T-helper 2 cell treated with Interferon-gamma antibody and Interleukin-4, amounts not matched to agents 5 μg/mL and 100 μg/mL, for 36 hours (primary cell): ENCODE measurements around the gene ZNF587.
"Not testable (repeated sequence)": the region's sequence is repeated elsewhere in the genome, so short reads cannot be mapped to it uniquely, and the experiment has no call there.

Source experiments
- DNase-seq: peaks from one replicate; pipeline ENCODE4 v3.0.0; 2021; ENCODE audit warnings: low spot score
- H3K27ac Mint-ChIP-seq: one replicate; pipeline ENCODE4 v1.8.0; 2021; ENCODE audit warnings: mild to moderate bottlenecking, mixed read lengths
- H3K27me3 Mint-ChIP-seq: one replicate; pipeline ENCODE4 v1.8.0; 2021; ENCODE audit warnings: low read depth, mixed read lengths
- H3K36me3 Mint-ChIP-seq: one replicate; pipeline ENCODE4 v1.8.0; 2021; ENCODE audit warnings: low read depth, mixed read lengths
- H3K4me1 Mint-ChIP-seq: one replicate; pipeline ENCODE4 v1.8.0; 2021; ENCODE audit warnings: low read depth, mixed read lengths
- H3K4me3 Mint-ChIP-seq: one replicate; pipeline ENCODE4 v1.8.0; 2022; ENCODE audit warnings: mild to moderate bottlenecking, moderate library complexity, mixed read lengths
- H3K9me3 Mint-ChIP-seq: one replicate; pipeline ENCODE4 v1.8.0; 2021; ENCODE audit warnings: mixed read lengths

ZNF587 gene

DNA sequence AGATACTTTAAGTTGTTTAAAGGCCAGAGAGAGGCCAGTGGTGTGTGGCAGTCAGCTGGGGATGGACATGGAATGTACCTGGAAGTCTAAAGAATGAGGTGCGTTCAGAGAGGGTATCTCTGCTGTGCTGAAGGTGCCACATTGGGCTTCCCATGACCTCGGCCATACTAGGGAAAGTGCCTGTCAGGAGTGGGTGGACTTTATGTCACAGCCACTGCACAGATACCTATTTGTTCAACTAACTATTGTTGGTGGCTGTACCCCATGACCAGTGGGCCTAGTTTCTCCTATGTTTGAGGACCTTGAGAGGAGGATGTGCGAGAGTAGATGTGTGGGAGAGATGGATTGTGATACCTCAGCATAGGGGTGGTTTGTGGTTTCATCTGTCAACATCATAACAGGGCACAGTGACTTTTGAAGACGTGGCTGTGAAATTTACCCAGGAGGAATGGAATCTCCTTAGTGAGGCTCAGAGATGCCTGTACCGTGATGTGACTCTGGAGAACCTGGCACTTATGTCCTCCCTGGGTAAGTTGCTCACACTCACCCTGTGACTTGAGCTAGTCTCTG, 11.0 kb upstream of the ZNF587 start:
- Mint-ChIP-seq H3K36me3 (peaks cover 48% of the 10 kb centered on the region), H3K27ac (peak overlapping the region; percentile 69)
- not testable (repeated sequence) for H3K4me1 Mint-ChIP-seq, H3K9me3 Mint-ChIP-seq, H3K27me3 Mint-ChIP-seq, DNase-seq, H3K4me3 Mint-ChIP-seq

DNA sequence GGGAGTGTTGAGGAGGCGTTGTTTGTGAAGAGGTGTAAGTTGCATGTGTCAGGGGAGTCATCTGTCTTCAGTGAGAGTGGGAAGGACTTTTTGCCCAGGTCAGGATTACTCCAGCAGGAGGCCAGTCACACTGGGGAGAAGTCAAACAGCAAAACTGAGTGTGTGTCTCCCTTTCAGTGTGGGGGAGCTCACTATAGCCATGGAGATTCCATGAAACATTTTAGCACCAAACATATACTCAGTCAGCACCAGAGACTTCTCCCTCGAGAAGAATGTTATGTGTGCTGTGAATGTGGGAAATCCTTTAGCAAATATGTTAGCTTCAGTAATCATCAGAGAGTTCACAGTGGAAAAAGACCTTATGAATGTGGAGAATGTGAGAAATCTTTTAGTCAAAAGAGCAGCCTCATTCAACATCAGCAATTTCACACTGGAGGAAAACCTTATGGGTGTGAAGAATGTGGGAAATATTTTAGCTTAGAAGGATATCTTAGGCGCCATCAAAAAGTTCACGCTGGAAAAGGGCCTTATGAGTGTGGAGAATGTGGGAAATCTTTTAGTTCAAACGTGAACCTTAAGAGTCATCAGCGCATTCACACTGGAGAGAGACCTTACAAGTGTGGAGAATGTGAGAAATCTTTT, 8.4 kb upstream of the ZNF587 start:
- Mint-ChIP-seq H3K36me3 (peaks cover 65% of the 10 kb centered on the region), H3K9me3 (no peaks in the 10 kb centered on the region), H3K4me3 (no peak overlapping the region), H3K27ac (no peak overlapping the region), H3K4me1 (peaks cover 9% of the 10 kb centered on the region), H3K27me3 (no peaks in the 10 kb centered on the region)
- no peak for DNase-seq

DNA sequence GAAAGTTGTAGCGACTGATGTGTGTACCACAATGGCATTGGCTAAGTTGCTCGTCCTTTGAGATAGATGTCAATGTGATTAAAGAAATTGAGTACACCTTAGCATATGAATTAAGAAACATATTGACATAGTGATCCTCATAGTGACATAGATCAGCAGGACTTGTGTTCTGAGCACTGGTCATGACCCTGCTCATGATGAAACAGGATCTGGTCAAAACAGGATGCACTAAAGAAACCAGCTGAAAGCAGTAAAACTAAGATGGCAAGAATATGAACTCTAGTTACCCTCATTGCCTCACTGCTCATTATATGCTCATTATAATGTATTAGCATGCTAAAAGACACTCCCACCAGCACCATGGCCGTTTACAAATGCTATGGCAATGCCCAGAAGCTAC, 2.5 kb upstream of the ZNF587 start:
- H3K36me3 Mint-ChIP-seq = peaks cover 57% of the 10 kb centered on the region
- H3K27ac Mint-ChIP-seq = not testable (repeated sequence)

DNA sequence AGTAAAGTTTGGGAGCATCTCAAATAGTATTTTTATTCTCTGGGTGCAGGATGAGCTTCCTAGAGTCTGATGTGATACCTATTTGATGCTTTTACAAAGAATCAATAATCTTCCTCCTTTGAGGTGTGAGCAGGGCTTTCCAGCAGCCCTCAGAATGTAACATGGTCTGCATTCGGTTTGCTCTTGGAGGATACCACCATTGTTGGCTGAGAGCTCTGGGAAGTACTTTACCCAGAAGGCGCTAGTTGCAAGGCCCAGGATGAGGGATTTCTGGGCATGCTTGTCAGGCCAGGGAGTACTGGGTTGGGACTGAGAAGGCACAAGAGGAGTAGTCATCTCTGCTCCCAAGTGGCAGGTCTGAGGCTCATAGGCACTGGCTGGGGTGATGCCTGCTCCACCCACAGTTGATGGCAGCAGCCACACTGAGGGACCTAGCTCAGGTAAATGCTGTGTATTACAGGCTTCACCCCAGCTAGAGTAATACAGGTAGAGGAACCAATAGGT, 445 bp upstream of the ZNF587 start:
- Mint-ChIP-seq H3K4me3 (peak overlapping the region; percentile 96), H3K4me1 (peaks cover 10% of the 10 kb centered on the region), H3K9me3 (peaks cover 16% of the 10 kb centered on the region), H3K27ac (peak overlapping the region; percentile 95), H3K36me3 (peaks cover 57% of the 10 kb centered on the region)
- not testable (repeated sequence) for DNase-seq, H3K27me3 Mint-ChIP-seq

More for the DNA sequence above, 2.5 kb upstream of the ZNF587 start:
- H3K4me3 Mint-ChIP-seq, H3K27me3 Mint-ChIP-seq, H3K9me3 Mint-ChIP-seq, DNase-seq: not testable (repeated sequence)
- peaks cover 10% of the 10 kb centered on the region for H3K4me1 Mint-ChIP-seq

DNA sequence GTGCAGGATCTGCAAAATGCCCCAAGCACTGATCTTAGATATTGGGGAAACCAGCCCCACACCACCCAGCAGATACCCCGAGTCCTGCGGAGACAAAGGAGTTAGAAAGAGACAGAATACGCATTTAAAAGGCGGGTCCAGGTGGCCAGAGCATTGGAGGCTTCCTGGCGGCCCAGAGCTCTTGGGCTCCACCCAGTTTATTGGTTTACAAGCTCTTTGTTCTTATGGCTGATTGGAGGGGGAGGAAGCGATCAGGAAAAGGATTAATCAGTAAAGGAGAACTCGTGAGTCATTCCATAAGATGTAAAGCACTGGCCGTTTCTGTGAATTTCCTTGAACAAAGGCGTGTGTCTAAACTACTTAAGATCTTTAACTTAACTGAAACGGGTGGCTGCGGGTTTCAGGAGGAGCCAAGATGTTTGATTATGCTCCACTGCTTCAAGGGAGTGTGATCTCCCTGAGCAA, 926 bp downstream of the ZNF587 start:
- Mint-ChIP-seq H3K27me3 (no peaks in the 10 kb centered on the region), H3K36me3 (peaks cover 57% of the 10 kb centered on the region), H3K4me1 (peaks cover 10% of the 10 kb centered on the region), H3K9me3 (peaks cover 22% of the 10 kb centered on the region), H3K4me3 (peak overlapping the region; percentile 96), H3K27ac (peak overlapping the region; percentile 95)
- no peak for DNase-seq

DNA sequence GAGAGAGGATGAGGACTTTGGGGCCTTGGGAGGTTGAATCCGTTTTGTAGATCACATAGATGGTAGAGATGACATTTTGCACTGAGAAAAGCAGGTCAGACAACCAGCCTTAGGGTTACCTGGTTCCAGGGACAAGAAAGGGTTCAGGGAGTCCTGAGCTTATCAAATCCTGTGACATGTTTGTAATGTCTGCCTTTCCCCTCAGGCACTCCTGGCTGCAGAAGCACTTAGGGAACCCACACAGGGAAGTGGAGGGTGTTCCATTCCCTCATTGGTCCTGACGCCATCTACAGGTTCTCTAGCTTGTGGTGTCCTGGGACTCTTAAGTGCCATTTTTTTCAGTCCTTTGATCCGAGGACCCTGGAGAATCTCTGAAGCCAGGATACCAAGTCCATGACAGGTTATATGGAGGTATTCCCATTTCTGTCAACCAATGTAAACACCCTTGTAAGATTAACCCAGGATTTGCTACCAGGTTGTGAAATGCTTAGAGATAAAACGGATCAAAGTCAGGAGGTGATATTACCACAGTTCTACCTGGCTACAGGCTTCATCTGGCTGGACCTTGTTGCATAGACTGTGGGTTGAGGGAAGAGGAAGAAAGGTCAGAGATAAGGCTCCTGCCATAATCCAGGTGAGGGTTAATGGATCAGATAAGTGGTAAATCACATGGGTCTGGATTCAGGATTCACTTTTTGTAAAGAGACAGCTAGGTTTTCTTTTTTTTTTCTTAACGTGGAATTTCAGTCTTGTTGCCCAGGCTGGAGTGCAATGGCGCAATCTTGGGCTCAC, 2.3 kb downstream of the ZNF587 start:
- H3K4me3 Mint-ChIP-seq, H3K27me3 Mint-ChIP-seq, H3K27ac Mint-ChIP-seq, DNase-seq: not testable (repeated sequence)
- H3K4me1 Mint-ChIP-seq = peaks cover 10% of the 10 kb centered on the region
- H3K9me3 Mint-ChIP-seq = peaks cover 28% of the 10 kb centered on the region
- peaks cover 66% of the 10 kb centered on the region for H3K36me3 Mint-ChIP-seq

DNA sequence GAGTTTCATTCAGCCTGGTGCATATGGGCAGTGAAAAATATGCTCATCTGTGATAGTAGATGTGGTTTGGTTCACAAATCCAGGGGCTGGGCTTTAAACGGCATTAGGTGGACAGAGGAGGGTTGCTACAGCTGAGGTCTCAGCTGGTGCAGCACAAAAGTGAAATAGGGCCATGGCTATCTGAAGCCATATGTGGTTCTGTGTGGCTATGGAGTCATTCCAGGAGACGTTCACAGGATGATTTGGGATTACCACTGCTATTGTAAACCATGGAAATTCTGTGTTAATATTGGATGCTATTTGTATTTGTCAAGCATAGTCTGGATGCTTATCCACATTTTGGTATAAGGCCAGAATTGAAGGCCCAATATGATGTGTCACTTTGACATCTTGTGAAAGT, 4.5 kb downstream of the ZNF587 start:
- Mint-ChIP-seq H3K36me3 (peaks cover 79% of the 10 kb centered on the region), H3K4me1 (peaks cover 10% of the 10 kb centered on the region), H3K9me3 (peaks cover 33% of the 10 kb centered on the region)
- not testable (repeated sequence) for H3K27ac Mint-ChIP-seq, H3K27me3 Mint-ChIP-seq, DNase-seq, H3K4me3 Mint-ChIP-seq

DNA sequence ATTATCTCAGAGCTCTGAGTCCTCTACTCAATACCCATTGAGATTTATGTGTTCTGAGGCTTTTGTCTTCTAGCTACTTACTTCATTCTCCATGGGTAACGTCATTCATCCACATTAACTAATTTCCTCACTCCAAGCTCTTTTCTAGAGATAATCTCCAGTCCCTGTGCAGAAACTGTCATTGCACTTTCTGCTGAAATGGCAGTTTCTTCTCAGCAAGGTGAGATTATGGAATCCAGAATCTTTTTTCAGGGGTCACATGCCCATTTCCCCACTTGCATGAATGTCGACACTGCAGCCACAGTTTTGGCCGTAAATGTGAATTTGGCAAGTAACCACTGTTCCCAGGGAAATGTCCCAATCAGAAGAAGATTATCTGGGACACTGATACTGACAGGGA, 12.7 kb downstream of the ZNF587 start:
- not testable (repeated sequence) for H3K4me1 Mint-ChIP-seq, H3K4me3 Mint-ChIP-seq, DNase-seq, H3K27ac Mint-ChIP-seq, H3K27me3 Mint-ChIP-seq
- Mint-ChIP-seq H3K9me3 (peaks cover 53% of the 10 kb centered on the region), H3K36me3 (peaks cover 90% of the 10 kb centered on the region)

DNA sequence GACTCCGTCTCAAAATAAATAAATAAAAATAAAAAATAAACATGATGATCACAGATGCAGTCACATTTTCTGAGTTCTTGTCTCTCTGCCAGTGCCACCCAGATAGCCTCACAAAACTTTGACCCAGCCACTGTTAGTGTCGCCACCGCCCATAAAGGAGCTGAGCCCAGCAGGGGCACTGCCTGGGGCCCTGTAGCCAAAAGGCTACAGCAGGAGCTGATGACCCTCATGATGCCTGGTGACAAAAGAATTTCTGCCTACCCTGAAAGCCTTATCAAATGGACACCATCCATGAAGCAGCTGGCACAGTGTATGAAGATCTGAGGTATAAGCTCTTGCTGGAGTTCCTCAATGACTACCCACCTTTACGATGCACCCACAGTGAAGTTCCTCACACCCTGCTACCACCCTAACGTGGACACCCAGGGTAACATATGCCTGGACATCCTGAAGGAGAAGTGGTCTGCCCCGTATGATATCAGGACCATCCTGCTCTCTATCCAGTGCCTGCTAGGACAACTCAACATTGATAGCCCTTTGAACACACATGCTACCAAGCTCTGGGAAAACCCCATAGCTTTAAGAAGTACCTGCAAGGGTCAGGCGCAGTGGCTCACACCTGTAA, 18.3 kb downstream of the ZNF587 start:
- Mint-ChIP-seq H3K27ac (no peak overlapping the region), H3K9me3 (peaks cover 53% of the 10 kb centered on the region), H3K4me1 (no peaks in the 10 kb centered on the region), H3K36me3 (peaks cover 62% of the 10 kb centered on the region), H3K4me3 (no peak overlapping the region), H3K27me3 (no peaks in the 10 kb centered on the region)
- DNase-seq = no peak

DNA sequence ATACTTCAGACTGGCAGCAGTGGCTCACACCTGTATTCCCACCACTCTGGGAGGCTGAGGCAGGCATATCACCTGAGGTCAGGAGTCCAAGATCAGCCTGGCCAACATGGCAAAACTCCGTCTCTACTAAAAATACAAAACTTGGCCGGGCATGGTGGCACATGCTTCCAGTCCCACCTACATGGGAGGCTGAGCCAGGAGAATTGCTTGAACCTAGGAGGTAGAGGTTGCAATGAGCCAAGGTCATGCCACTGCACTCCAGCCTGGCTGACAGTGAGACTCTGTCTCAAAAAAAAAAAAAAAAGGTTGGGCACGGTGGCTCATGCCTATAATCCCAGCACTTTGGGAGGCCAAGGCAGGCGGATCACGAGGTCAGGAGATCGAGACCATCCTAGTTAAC, 20.0 kb downstream of the ZNF587 start:
- not testable (repeated sequence) for H3K4me1 Mint-ChIP-seq, DNase-seq, H3K27ac Mint-ChIP-seq, H3K4me3 Mint-ChIP-seq, H3K27me3 Mint-ChIP-seq
- H3K9me3 Mint-ChIP-seq = peaks cover 61% of the 10 kb centered on the region
- H3K36me3 Mint-ChIP-seq = peaks cover 62% of the 10 kb centered on the region

DNA sequence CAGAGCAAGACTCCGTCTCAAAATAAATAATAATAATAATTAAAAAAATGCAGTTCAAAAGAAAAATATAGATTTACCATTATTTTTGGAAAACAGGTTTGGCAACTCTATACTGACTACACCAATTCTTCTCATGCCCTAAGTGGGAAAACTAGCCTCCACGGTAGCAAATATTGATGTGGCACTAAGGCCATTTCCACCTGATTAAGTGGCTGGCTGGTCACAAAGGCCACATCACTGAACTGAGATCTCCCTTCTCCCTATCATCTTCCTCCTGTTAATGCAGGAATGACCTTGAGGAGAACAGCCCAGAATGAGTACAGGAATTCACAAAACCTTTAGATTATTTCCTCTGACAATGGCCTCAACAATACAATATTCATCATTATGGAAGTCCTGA, 20.6 kb downstream of the ZNF587 start:
- no peak for DNase-seq
- no peak overlapping the region for H3K4me3 Mint-ChIP-seq
- H3K36me3 Mint-ChIP-seq = peaks cover 59% of the 10 kb centered on the region
- no peak overlapping the region for H3K27ac Mint-ChIP-seq
- peaks cover 57% of the 10 kb centered on the region for H3K9me3 Mint-ChIP-seq
- no peaks in the 10 kb centered on the region for H3K27me3 Mint-ChIP-seq
- H3K4me1 Mint-ChIP-seq = no peaks in the 10 kb centered on the region

DNA sequence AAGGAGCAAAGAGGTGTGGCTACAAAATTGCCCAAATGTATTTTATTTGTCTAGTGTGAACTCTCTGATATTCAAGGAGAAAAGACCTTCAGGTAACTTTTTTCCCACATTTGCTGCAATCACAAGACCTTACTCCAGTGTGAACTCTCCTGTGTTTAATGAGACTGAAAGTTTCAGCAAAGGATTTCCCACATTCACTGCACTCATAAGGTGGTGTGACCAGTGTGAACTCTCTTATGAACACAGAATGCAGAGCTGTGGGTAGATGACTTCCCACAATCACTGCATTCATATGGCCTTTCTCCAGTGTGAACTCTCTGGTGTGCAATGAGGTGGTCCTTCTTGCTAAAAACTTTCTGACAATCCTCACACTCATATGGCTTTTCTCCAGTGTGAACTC, 22.8 kb downstream of the ZNF587 start:
- no peak overlapping the region for H3K27ac Mint-ChIP-seq
- no peak overlapping the region for H3K4me3 Mint-ChIP-seq
- H3K27me3 Mint-ChIP-seq = no peaks in the 10 kb centered on the region
- H3K4me1 Mint-ChIP-seq = no peaks in the 10 kb centered on the region
- peaks cover 63% of the 10 kb centered on the region for H3K9me3 Mint-ChIP-seq
- H3K36me3 Mint-ChIP-seq = peaks cover 58% of the 10 kb centered on the region
- DNase-seq = no peak

DNA sequence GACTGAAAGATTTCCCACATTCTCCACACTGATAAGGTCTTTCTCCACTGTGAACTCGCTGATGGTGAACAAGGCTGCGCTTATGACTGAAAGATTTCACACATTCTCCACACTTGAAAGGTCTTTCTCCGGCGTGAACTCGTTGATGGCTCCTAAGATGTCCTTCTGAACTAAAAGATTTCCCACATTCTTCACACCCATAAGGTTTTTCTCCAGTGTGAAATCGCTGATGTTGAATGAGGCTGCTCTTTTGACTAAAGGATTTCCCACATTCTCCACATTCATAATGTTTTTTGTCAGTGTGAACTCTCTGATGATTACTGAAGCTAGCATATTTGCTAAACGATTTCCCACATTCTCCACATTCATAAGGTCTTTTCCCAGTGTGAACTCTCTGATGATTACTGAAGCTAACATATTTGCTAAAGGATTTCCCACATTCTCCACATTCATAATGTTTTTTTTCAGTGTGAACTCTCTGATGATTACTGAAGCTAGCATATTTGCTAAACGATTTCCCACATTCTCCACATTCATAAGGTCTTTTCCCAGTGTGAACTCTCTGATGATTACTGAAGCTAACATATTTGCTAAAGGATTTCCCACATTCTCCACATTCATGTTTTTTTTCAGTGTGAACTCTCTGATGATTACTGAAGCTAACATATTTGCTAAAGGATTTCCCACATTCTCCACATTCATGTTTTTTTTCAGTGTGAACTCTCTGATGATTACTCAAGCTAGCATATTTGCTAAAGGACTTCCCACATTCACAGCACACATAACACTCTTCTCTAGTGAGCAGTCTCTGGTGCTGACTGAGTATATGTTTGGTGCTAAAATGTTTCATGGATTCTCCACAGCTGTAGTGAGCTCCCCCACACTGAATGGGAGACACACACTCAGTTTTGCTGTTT, 24.5 kb downstream of the ZNF587 start:
- H3K9me3 Mint-ChIP-seq = peaks cover 64% of the 10 kb centered on the region
- H3K27me3 Mint-ChIP-seq, H3K4me1 Mint-ChIP-seq, H3K4me3 Mint-ChIP-seq, H3K27ac Mint-ChIP-seq, DNase-seq: not testable (repeated sequence)
- peaks cover 59% of the 10 kb centered on the region for H3K36me3 Mint-ChIP-seq
